ENCODE measurements around the gene LAIR1.

Gene LAIR1

DNA sequence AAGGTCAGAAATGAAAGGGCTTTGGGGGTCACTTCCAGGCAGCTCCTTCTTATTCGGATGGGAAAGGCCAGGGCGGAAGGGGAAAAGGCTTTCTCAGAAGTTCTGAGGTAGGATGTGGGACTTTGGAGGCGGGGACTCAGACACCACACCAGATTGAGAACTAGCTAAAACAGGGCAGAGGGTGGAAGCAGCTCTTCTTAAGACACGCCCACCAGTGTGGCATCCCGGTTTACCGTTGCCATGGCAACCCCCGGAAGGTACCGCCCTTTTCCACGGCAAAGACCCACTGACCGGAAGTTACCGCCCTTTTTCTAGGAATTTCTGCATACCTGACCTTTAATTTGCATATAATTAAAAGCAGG, 48.0 kb downstream of the LAIR1 start:
- H3K9ac ChIP-seq (ENCODE audit: low read length): no peak overlapping the region
- TF ChIP-seq EZH2phosphoT487 (IDR thresholded peaks at IDR 0.05; ENCODE audit: low read length) (no peak), EZH2 (optimal IDR thresholded peaks at IDR 0.05; ENCODE audit: low read depth, low read length) (no peak)
- TF ChIP-seq, protein P1, sequence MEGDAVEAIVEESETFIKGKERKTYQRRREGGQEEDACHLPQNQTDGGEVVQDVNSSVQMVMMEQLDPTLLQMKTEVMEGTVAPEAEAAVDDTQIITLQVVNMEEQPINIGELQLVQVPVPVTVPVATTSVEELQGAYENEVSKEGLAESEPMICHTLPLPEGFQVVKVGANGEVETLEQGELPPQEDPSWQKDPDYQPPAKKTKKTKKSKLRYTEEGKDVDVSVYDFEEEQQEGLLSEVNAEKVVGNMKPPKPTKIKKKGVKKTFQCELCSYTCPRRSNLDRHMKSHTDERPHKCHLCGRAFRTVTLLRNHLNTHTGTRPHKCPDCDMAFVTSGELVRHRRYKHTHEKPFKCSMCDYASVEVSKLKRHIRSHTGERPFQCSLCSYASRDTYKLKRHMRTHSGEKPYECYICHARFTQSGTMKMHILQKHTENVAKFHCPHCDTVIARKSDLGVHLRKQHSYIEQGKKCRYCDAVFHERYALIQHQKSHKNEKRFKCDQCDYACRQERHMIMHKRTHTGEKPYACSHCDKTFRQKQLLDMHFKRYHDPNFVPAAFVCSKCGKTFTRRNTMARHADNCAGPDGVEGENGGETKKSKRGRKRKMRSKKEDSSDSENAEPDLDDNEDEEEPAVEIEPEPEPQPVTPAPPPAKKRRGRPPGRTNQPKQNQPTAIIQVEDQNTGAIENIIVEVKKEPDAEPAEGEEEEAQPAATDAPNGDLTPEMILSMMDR (IDR thresholded peaks at IDR 0.05; ENCODE audit: low read length): no peak
- H2AFZ ChIP-seq (ENCODE audit: low read length): no peak overlapping the region
- no peak for DNase-seq
- H3F3A ChIP-seq (ENCODE audit: insufficient read depth, low read length): no peaks in the 10 kb centered on the region
- peaks cover 98% of the 10 kb centered on the region for H3K27me3 ChIP-seq (replicated peaks; ENCODE audit: insufficient read depth, low read length)
- no peaks in the 10 kb centered on the region for H4K20me1 ChIP-seq (ENCODE audit: insufficient read depth, low read length)
- H3K27ac ChIP-seq (ENCODE audit: low read length): no peak overlapping the region
- H3K79me2 ChIP-seq (ENCODE audit: low read length): no peaks in the 10 kb centered on the region
- no peaks in the 10 kb centered on the region for H3K9me2 ChIP-seq (replicated peaks; ENCODE audit: insufficient read depth, low read length)
- H3K4me2 ChIP-seq (ENCODE audit: low read depth, low read length): no peak overlapping the region
- no peaks in the 10 kb centered on the region for H3K4me1 ChIP-seq (ENCODE audit: low read length)
- H3K36me3 ChIP-seq (replicated peaks; ENCODE audit: insufficient read depth, low read length): no peaks in the 10 kb centered on the region
- no peak overlapping the region for H3K4me3 ChIP-seq (ENCODE audit: low read length)
- H3K9me3 ChIP-seq (replicated peaks; ENCODE audit: insufficient read depth, low read length): no peaks in the 10 kb centered on the region; the same call in 1 of the 2 replicates

DNA sequence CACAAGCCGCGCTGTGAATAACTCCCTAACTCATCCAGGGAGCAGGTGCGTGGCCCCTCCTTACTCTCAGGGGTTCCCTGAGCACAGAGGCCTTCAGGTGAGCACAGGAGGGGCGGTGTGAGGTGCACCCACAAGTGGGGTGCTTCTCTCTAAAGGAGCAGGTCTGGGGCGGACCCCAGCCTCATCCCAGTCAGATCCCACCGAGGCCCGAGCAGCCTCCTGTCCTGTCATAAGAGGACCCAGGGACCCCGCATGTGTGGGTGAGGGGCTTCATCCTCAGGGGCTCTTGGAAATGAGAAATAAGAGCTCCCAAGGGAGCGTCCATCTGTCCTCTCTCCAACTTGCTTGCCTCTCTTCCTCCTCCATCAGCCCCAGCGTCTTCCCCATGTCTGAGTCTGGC, 48.8 kb downstream of the LAIR1 start:
- Histone ChIP-seq H3K27ac (ENCODE audit: low read length) (no peak overlapping the region), H3K4me3 (ENCODE audit: low read length) (no peak overlapping the region), H3K9me3 (replicated peaks; ENCODE audit: insufficient read depth, low read length) (no peaks in the 10 kb centered on the region; the same call in 1 of the 2 replicates), H3K4me2 (ENCODE audit: low read depth, low read length) (no peak overlapping the region), H3K79me2 (ENCODE audit: low read length) (no peaks in the 10 kb centered on the region), H3K27me3 (replicated peaks; ENCODE audit: insufficient read depth, low read length) (peaks cover 96% of the 10 kb centered on the region), H3K36me3 (replicated peaks; ENCODE audit: insufficient read depth, low read length) (no peaks in the 10 kb centered on the region), H4K20me1 (ENCODE audit: insufficient read depth, low read length) (no peaks in the 10 kb centered on the region), H3K9me2 (replicated peaks; ENCODE audit: insufficient read depth, low read length) (no peaks in the 10 kb centered on the region), H2AFZ (ENCODE audit: low read length) (no peak overlapping the region), H3F3A (ENCODE audit: insufficient read depth, low read length) (no peaks in the 10 kb centered on the region), H3K9ac (ENCODE audit: low read length) (no peak overlapping the region), H3K4me1 (ENCODE audit: low read length) (no peaks in the 10 kb centered on the region)
- TF ChIP-seq EZH2 (optimal IDR thresholded peaks at IDR 0.05; ENCODE audit: low read depth, low read length) (no peak), EZH2phosphoT487 (IDR thresholded peaks at IDR 0.05; ENCODE audit: low read length) (no peak)
- TF ChIP-seq, protein P1 (IDR thresholded peaks at IDR 0.05; ENCODE audit: low read length): no peak
- no peak for DNase-seq

DNA sequence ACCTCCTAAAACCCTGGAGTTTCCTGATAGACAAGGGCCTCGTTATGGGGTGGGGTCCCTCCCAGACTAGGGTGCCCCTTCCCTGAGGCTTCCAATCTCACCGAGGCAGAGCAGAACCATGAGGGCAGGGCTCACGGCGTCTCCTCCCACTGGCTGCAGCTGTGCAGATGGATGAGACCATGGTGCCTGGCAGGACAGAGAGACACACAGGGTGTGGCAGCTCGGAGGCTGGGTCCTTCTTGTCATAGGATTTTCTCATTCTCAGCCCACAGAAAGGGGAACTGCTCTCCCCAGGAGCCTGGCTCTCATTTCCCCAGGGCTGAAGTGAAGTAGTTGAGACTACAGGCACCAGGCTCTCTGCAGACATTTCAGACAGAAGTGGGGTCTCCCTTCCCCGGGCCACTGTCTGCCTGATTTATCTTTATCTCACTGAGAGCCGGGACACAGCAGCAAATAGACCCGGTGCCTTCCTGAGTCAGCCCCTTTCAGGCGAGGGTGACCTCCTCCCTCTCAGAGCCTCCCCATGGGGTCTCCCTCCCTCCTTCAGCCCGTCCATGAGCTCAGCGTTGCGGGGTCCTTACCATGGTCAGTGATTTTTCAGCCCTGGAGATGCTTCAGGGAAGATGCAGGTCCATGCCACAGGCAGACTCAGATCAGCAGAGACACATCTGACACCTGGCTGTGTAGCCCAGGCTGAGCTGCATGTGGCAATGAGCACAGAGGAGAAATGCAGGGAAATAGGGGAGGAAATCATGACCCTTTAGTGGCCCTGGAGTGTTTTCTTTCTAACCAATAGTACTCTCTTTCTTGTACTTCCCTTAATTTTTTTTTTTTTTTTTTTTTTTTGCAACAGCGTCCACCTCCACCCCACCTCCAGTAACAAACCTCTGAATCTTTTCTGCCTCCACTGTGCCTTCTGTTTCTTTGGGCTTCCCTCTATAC, 52.0 kb downstream of the LAIR1 start, which contains the start of gene LILRA5:
Gene LILRA5, minus strand, starts transcription at position 731 of the 942 bp plus-strand sequence. Its CDS starts 147 bp downstream, at position 584.
- Histone ChIP-seq H3F3A (ENCODE audit: insufficient read depth, low read length) (no peaks in the 10 kb centered on the region), H3K36me3 (replicated peaks; ENCODE audit: insufficient read depth, low read length) (no peaks in the 10 kb centered on the region), H4K20me1 (ENCODE audit: insufficient read depth, low read length) (no peaks in the 10 kb centered on the region), H3K9me2 (replicated peaks; ENCODE audit: insufficient read depth, low read length) (no peaks in the 10 kb centered on the region), H3K9ac (ENCODE audit: low read length) (no peak within 1 kb of the TSS), H2AFZ (ENCODE audit: low read length) (no peak within 1 kb of the TSS), H3K4me3 (ENCODE audit: low read length) (no peak within 1 kb of the TSS), H3K27me3 (replicated peaks; ENCODE audit: insufficient read depth, low read length) (peaks cover 86% of the 10 kb centered on the region), H3K79me2 (ENCODE audit: low read length) (no peaks in the 10 kb centered on the region), H3K4me2 (ENCODE audit: low read depth, low read length) (no peak within 1 kb of the TSS), H3K9me3 (replicated peaks; ENCODE audit: insufficient read depth, low read length) (no peaks in the 10 kb centered on the region; the same call in 1 of the 2 replicates), H3K27ac (ENCODE audit: low read length) (no peak within 1 kb of the TSS), H3K4me1 (ENCODE audit: low read length) (no peaks in the 10 kb centered on the region)
- no peak for DNase-seq
- no peak for TF ChIP-seq EZH2phosphoT487 (IDR thresholded peaks at IDR 0.05; ENCODE audit: low read length)
- TF ChIP-seq, protein P1 (IDR thresholded peaks at IDR 0.05; ENCODE audit: low read length): no peak
- TF ChIP-seq EZH2 (optimal IDR thresholded peaks at IDR 0.05; ENCODE audit: low read depth, low read length): no peak
